NCI-H345 treated with DMSO at 0.1 percent for 48 hours (cell line): Measurements from ENCODE around the gene ATF2.
"Not testable (repeated sequence)": the region's sequence is repeated elsewhere in the genome, so short reads cannot be mapped to it uniquely, and the experiment has no call there.

Experiments
- DNase-seq: peaks from one replicate; lab custom pipeline; 2025; ENCODE audit not compliant: unreplicated experiment; lab: John Stamatoyannopoulos, UW

ATF2 gene

GRCh38 chr2:175167076-175167791 lies 769 bp downstream of the ATF2 start:
- DNase-seq = peak; percentile 12

DNA sequence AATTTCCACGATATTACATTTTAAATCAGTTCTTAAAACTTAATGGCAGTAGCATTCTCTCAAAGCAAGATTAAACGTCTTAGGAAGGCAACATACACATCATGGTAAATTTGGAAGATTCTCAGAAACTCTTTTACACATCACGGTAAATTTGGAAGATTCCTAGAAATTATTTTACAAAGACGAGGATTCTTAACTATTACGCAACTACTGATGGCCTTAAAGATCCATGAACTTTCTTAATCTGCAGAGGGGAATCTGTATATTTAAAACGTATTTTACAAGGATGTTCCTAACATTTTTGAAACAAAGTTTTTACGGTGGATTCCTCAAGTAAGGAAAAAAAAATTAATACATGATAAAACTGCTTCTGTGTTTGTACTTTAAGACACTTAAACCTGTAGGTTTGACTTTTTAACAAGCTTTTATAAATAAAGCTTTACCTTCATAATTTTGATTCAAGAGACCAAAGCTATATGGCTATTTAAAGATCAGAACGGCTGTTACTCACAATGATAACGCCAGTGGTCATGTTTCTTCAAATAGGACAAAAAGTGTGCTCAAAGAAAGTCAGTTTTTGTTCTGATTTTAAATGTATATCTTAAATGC lies 1.7 kb downstream of the ATF2 start:
- no peak for DNase-seq

DNA sequence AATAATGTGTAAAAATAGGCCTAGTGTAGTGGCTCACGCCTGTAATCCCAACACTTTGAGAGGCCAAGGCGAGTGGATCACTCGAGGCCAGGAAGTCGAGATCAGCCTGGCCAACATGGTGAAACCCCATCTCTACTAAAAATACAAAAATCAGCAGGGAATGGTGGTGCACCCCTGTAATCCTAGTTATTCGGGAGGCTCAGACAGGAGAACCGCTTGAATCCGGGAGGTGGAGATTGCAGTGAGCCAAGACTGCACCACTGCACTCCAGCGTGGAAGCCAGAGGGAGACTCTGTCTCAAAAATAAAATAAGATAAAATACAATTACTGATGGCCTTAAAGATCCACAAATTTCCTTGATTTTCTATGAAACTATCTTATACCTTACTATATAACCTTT lies 3.8 kb downstream of the ATF2 start:
- DNase-seq = no peak

DNA sequence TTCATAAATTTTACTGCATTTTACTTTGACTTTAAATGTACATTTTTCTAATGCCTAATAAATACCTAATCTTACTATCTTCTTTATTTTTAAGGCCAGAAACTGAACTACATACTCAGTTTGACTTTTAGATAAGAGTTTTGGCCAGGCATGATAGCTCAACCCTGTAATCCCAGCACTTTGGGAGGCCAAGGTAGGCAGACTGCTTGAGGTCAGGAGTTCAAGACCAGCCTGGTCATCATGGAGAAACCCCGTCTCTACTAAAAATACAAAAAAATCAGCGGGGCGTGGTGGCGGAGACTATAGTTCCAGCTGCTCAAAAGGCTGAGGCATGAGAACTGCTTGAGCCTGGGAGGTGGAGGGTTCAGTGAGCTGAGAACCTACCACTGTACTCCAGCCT lies 9.1 kb downstream of the ATF2 start:
- no peak for DNase-seq

DNA sequence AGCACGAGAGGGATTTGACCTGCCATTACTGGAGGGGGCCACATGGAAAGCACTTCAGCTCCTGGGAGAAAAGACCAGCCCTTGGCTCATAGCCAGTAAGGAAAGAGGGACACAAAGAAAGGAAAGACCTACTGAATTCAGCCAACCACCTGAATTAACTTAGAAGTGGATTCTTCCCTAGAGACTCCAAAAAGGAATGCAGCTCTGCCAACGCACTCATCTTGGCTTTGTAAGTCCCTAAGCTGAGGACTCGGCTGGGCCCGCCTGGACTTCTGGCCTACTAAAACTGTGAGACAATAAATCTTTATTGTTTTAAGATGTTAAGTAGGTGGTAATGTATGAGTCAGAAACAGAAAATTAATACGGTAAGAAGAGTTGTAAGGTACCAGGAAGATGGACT lies 11.5 kb downstream of the ATF2 start:
- no peak for DNase-seq

DNA sequence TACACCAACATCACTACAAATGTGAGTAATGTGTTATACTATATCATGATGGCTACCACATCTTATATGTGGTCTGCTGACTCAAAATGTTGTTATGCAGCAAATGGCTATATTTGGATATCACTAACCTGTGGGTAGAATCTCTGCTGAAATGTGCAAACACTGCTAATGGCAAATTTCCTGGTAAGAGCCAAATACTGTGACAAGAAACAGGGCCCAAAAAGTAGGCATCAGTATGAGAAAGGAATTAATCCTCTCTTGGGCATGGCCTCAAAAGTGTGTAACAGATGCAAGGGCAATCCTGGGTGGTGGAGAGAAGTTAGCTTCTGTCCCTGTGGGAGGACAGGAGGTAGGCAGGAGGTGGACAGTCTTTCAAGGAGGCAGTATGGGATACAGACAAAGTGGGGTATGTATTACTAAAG lies 13.3 kb downstream of the ATF2 start:
- no peak for DNase-seq

- DNase-seq = no peak
Observed at GRCh38 chr2:175152242-175152641, 15.8 kb downstream of the ATF2 start.

GRCh38 chr2:175151791-175152190 lies 16.2 kb downstream of the ATF2 start:
- no peak for DNase-seq

DNA sequence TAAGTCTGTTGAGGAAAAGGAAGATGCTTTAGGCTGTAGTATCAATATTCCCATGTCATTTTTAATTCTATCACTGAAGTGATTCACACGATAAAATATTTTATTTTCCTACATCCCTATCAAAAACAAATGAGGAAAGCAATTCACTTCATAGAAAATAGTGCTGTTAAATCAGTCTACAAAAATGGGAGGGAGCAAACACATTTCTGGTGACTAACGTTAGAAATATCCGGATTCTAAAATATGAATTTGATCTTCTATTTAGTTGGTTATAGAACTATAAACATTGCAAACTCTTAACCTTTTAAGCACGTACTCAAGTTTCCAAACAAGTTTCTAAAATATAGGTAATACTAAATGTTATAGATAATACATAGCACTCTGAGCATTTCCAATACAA lies 20.8 kb downstream of the ATF2 start:
- DNase-seq = no peak

- no peak for DNase-seq
Observed at GRCh38 chr2:175143678-175144077, 24.3 kb downstream of the ATF2 start.

- DNase-seq = no peak
Observed at GRCh38 chr2:175143191-175143590, 24.8 kb downstream of the ATF2 start.

- DNase-seq = no peak
Observed at GRCh38 chr2:175140332-175140731, 27.7 kb downstream of the ATF2 start.

- DNase-seq = no peak
Observed at GRCh38 chr2:175137793-175138192, 30.2 kb downstream of the ATF2 start.

GRCh38 chr2:175136334-175137215 lies 31.4 kb downstream of the ATF2 start:
- DNase-seq = no peak

DNA sequence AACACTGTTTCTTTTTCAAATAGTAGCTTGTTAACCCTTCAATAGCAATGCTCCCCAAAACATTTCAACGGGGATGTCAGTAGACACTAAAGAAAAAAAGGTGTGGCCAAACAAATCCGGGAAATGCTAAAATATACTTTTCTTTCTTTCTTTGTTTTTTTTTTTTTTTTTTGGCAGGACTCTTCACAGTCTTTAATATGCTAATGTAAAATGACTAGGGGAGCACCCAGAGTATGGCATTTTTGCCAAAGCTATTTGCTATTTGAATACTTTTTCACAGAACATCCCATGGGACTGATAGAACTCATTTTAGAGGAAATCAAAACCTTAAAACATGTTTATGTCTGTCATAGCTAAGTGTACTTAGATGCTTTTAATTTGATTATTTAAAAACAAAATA lies 32.1 kb downstream of the ATF2 start:
- no peak for DNase-seq

DNA sequence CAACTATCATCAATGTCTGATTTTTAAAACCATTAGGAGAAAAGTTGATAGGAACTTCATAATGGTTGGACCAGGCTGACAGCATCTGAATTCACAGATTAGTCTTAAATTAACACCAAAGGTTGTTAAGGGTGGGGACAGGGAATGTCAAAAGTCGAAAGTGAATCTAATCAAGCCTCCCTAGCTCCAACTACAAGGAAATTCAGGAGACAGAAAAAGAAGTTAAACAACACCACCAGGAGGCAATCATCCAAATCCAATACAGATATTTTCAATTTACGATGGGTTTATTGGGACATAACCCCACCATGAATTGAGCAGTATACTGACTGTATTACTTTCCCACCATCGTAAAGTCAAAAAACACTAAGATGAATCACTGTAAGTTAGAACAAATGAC lies 32.8 kb downstream of the ATF2 start:
- DNase-seq = no peak

DNA sequence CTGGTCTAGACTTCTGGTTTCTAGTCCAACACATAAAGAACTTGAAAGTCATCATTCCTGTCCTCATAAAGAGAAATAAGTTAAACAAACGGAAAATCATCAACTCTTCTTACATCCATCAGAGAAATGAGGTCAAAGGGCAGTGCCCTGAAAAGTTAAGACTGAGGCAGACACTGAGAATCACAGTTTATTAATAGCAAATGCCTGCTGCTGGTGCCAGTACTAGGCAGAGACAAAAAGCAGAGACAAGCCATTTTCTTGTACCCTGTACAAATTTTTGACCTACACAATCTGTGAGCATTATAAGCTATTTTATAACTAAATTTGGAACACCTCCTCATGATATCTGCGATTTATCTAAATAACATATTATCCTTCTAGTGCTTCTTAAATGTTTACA lies 36.8 kb downstream of the ATF2 start:
- no peak for DNase-seq

GRCh38 chr2:175126661-175127060 lies 41.3 kb downstream of the ATF2 start:
- DNase-seq = no peak

- DNase-seq = no peak
Observed at GRCh38 chr2:175123254-175123653, 44.7 kb downstream of the ATF2 start.

- no peak for DNase-seq
Observed at GRCh38 chr2:175111200-175111657, 56.8 kb downstream of the ATF2 start.

DNA sequence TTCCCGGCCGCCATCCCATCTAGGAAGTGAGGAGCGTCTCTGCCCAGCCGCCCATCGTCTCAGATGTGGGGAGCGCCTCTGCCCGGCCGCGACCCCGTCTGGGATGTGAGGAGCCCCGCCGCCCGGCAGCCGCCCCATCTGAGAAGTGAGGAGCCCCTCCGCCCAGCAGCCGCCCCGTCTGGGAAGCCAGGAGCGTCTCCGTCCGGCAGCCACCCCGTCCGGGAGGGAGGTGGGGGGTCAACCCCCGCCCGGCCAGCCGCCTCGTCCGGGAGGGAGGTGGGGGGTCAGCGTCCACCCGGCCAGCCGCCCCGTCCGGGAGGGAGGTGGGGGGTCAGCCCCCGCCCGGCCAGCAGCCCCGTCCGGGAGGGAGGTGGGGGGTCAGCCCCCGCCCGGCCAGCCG lies 59.9 kb downstream of the ATF2 start:
- not testable (repeated sequence) for DNase-seq

GRCh38 chr2:175107146-175107545 lies 60.9 kb downstream of the ATF2 start:
- no peak for DNase-seq
